NCI-H1417 (cell line): ENCODE measurements around the gene TBKBP1.

Experiments used
- DNase-seq, 3 experiments: peaks; one replicate each; lab custom pipeline; 2025; lab: John Stamatoyannopoulos, UW

Gene TBKBP1

DNA sequence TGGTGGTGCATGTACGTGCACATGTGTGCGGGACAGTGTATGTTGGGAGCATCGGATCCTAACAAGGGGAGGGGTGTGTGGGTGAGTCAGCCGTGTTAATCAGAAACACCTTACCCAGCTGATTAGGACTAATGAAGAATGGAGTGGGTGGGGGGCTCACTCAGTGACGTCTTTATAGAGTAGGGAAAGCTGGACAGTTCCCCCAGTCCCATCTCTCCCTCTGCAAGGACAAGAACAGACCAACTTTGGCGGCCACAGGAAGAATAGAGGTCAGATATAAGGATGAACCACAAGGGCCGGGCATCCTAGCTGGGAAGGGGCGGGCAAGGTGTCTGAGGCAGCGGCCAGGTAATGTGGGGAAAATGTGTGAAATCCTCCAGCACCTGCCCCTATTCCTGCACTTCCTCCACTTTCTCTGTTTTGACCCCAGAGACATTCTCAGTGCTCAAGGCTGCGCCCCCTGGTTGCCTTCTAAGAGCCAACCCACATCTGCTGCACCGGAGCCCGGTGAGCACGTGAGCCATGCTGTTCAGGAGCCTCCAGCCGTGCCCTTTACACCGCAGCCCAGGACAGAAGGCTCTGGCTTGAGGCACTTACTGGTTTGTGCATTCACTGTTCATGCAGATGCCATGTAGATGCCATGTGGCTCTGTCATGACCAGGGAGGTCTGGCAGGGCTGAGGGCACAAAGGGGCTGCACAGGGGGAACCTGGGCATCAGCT, 20.2 kb downstream of the TBKBP1 start:
- DNase-seq = no peak

GRCh38 chr17:47714773-47715396, 20.9 kb downstream of the TBKBP1 start:
- DNase-seq = no peak

GRCh38 chr17:47715669-47716325, 21.8 kb downstream of the TBKBP1 start:
- no peak for DNase-seq

- no peak for DNase-seq
Measured at GRCh38 chr17:47716375-47716774, 22.4 kb downstream of the TBKBP1 start.

DNA sequence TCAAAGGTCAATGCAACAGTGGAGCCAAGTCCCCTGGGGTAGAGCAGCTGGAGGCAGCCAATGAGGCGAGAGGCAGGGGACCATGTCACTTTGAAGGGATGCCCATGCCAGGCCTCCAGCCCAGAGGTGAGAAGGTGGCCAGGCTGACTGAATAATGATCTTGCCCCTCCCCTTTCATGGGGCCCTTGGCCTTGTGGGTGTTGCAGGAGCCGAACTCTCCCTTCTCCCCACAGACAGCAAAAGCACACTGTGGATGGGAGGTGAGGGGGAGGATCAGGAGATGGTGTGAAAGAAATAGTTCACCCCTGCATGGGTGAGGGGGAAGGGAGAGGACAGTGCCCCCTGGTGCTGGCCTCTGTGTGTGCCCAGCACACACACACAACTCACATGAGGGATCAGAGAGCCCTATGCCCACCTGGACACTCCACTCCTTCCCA, 23.3 kb downstream of the TBKBP1 start:
- DNase-seq = peak in 1 of 3 experiments; percentile 10

DNA sequence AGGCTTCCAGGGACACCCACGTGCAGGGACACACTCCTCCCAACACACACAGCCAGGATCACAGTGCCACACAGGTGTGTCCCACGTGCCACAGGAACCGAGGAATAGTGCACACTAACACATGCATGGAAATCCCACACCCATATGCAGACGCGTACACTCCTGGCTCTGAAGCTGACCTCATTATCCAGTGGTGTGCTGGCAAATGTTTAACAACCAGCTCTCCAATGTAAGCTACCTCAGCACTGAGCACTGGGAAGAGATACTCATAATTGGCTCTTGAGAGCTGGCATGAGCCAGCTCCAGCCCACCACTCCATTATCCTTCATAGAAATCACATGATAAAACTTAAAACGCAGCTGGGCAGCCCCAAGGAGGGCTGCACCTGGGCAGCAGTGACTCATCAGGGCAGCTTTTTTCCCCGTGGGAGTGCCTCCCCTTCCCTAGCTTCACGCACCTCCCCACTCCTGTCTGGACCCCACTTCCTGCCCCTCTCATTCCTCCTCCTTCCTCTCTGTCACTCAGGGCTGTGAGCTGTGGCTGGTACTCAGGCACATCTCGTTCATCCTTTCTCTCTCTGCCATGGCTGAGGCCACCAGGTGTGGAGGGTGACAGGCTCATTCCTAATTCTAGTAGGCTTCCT, 24.1 kb downstream of the TBKBP1 start:
- peak in 2 of 3 experiments; percentile 42 to 62 for DNase-seq

- DNase-seq = no peak
Measured at GRCh38 chr17:47718634-47719405, 24.9 kb downstream of the TBKBP1 start.

DNA sequence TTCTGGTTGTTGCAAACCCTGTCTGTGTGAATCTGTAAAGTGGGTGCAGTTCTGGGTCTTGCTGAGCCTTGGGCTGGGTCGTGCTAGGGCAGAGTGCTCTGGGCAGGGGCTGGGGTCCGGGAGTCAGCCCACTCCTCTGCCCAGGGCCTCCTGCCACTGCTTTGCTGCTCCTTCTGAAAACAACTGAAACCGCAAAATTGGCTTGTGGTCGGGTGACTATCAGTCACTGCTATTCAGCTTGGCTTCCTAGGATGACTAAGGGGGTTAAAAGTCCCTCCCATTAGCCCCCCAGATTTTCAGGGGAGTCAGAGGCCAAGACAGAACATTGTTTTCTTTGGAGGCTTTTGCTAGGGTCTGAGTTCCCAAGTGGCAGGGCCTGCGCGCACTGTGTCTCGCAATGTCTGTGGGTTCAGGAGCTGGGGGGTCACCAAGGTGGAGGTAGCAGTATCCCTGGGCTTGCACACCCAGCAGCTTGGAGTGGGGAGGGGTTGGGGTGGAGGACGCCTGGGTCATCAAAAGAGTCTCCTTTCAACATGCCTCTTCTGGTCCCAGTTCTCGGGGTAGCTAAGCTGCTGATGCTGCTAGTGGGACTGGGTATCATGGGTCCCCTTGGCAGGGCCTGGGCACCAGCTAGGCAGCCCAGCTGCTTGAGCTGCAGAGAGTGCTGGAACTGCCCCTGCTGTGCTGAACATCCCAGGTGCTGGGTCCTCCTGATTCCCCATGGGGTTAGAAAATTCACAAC, 25.6 kb downstream of the TBKBP1 start:
- DNase-seq = no peak

- no peak for DNase-seq
Measured at GRCh38 chr17:47720196-47720595, 26.2 kb downstream of the TBKBP1 start.

- DNase-seq = peak in 2 of 3 experiments; percentile 48 to 55
Measured at GRCh38 chr17:47720754-47721533, 27.0 kb downstream of the TBKBP1 start.

- DNase-seq = no peak
Measured at GRCh38 chr17:47721725-47722124, 27.8 kb downstream of the TBKBP1 start.

GRCh38 chr17:47724705-47725104, 30.7 kb downstream of the TBKBP1 start:
- no peak for DNase-seq

DNA sequence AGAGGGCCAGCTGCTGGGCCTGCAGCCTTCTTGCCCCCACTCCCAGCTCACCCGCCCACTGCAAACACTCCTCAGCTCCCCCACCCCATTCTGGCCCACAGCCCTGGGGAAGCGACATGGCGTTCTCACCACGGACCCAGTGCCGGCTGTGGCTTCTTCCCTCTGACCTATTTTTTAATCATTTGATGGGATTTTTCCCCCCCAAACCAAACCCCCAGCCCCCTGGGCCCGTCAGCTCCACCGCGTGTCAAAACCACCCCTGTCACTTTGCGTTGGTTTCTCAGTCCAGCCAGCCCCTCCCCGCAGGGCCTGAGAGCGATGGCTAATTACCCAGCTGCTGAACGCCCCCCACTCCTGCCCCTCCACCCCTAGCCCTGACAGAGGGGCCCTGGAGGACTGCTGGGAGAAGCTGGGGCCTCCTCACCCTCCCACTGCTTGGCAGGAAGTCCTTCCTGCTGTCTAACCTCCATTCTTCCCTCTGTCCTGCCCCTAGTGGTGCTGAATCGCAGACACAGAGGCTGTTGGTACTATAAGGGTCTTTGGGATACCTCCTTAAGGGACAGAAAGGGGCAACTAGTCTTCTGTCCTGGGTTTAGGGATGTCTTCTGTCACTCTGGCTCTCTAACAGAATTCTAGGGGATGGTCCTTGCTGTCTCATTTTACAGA, 31.6 kb downstream of the TBKBP1 start:
- DNase-seq = no peak

- peak in 2 of 3 experiments; percentile 32 to 56 for DNase-seq
Measured at GRCh38 chr17:47726796-47727703, 33.1 kb downstream of the TBKBP1 start.

DNA sequence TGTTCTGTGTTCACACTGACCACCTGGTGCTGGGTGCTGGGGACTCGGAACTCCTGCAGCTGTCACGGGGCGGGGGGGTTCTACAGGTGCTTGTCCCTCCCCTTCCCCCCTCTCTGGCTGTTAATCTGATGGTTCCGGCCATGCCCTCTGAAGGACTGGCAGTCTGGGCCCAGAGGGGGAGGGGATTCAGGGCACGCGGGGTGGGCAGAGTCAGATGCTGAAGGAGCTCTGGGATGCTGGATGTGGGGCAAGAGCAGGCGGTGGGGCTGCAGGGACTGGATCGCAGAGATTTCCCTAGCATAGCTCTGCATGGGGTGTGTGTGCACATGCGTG, 33.7 kb downstream of the TBKBP1 start:
- DNase-seq = peak in 2 of 3 experiments; percentile 32 to 67

GRCh38 chr17:47728214-47728877, 34.4 kb downstream of the TBKBP1 start:
- no peak for DNase-seq

DNA sequence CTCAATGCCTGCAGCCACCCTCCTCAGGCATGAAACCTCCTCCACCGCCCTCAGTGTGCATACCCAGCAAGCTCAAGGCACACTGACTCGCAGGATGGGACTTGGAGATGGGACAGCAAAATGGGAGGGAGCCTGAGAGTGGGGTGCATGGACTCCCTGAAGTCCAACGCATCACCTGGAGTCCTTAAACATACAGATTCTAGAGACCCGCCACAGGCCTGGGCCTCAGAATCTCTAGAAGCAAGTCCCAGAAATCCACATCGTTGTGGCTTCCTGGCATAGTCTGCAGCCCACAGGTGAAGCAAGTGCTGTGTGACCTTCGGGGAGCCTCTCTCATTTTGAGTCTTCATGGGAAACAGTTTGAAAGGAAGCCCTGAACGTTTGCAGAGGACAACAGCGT, 35.5 kb downstream of the TBKBP1 start:
- DNase-seq = no peak

GRCh38 chr17:47730681-47731080, 36.7 kb downstream of the TBKBP1 start:
- no peak for DNase-seq
